Left lung (tissue), 10 donors: ENCODE data around the gene KIAA1755. TPM values are rescaled to one million over a fixed set of nuclear protein-coding genes. Genes with fewer than 3 reads are reported as not detected.
"Not testable (repeated sequence)": the region's sequence is repeated elsewhere in the genome, so short reads cannot be mapped to it uniquely, and the experiment has no call there.

Experiments used
- ATAC-seq: fragments of 200-7000 bp; cut with Tn5 transposase; one replicate; pipeline ENCODE4 v1.9.1; 2020; ENCODE audit warnings: moderate library complexity
- DNase-seq, 4 donors: peaks; one replicate each; pipeline ENCODE4 v3.0.0-alpha.2; 2013 to 2020
- H3K27ac ChIP-seq, 2 donors: fragments of 200-600 bp; sonication (generic) in 1 of 2; one replicate each; pipeline versions ENCODE4 v1.5.0 to v1.8.0; 2020 to 2021
- H3K27me3 ChIP-seq, 2 donors: fragments of 200-600 bp; sonication (generic) in 1 of 2; one replicate each; pipeline versions ENCODE4 v1.5.0 to v1.8.0; 2020 to 2021
- H3K36me3 ChIP-seq, 2 donors: fragments of 200-600 bp; sonication (generic) in 1 of 2; one replicate each; pipeline versions ENCODE4 v1.5.0 to v1.8.0; 2020 to 2021
- H3K4me1 ChIP-seq, 2 donors: fragments of 200-600 bp; one replicate each; pipeline ENCODE4 v1.8.0; 2021
- H3K4me3 ChIP-seq, 2 donors: fragments of 200-600 bp; sonication (generic) in 1 of 2; one replicate each; pipeline versions ENCODE4 v1.5.0 to v1.8.0; 2020 to 2021; ENCODE audit warnings: mild to moderate bottlenecking in 1 of 2
- H3K9me3 ChIP-seq, 2 donors: fragments of 200-600 bp; sonication (generic) in 1 of 2; one replicate each; pipeline versions ENCODE4 v1.5.0 to v1.8.0; 2020 to 2021
- CTCF ChIP-seq, 2 donors: fragments of 200-600 bp; sonication (generic) in 1 of 2; IDR thresholded peaks; one replicate each; pipeline versions ENCODE4 v1.5.0 to v1.8.0; 2021; ENCODE audit warnings: antibody characterized with exemption in 2 of 2
- intact Hi-C, 2 donors: fragments of 100-400 bp; cut with DNase I; formaldehyde crosslinking; loops; one replicate each; pipeline versions ENCODE4 v1.11.2 to v1.14.2; 2022
- polyA plus RNA-seq, 6 donors: library from polyadenylated mRNA; unstranded; fragments of 120-200 nt; gene quantifications; one replicate each; pipeline ENCODE4 v1.2.1, GENCODE V29; 2013; ENCODE audit not compliant: insufficient read length in 6 of 6
- total RNA-seq, 2 donors: library from RNA; stranded (reverse); fragmentation: NEBNext Ultra II Directional; extraction: Animal tissue kit (Norgen Biotek cat#: 25700); gene quantifications; one replicate each; pipeline ENCODE4 v1.2.1, GENCODE V29; 2021
- donor health status: DM: no; HTN: yes; CAD: no.
- donor health status: DM: no; HTN: no; CAD: no.

The KIAA1755 gene
- total and polyA plus RNA-seq, 8 donors, result 2.6 to 6.4 (median 3.1) TPM

GRCh38 chr20:38250609-38251008 lies 9.9 kb downstream of the KIAA1755 start:
- Histone ChIP-seq H3K4me1 (peaks cover 0 to 24% of the 10 kb centered on the region in 2 donors), H3K9me3 (no peaks in the 10 kb centered on the region), H3K36me3 (no peaks in the 10 kb centered on the region), H3K4me3 (no peak overlapping the region), H3K27me3 (peaks cover 0 to 4% of the 10 kb centered on the region in 2 donors), H3K27ac (no peak overlapping the region)
- DNase-seq, result no peak
- intact Hi-C loops, result no loop called here
- no peak for TF ChIP-seq CTCF (IDR thresholded peaks at IDR 0.05)
- no peak for ATAC-seq

- intact Hi-C loops, result no loop called here
Measured at GRCh38 chr20:38249536-38250310, 10.8 kb downstream of the KIAA1755 start.

GRCh38 chr20:38248133-38248532 lies 12.4 kb downstream of the KIAA1755 start:
- no peak for TF ChIP-seq CTCF (IDR thresholded peaks at IDR 0.05)
- Histone ChIP-seq H3K27ac (no peak overlapping the region), H3K9me3 (peaks cover 0 to 11% of the 10 kb centered on the region in 2 donors), H3K4me1 (peaks cover 0 to 21% of the 10 kb centered on the region in 2 donors), H3K4me3 (no peak overlapping the region), H3K36me3 (no peaks in the 10 kb centered on the region), H3K27me3 (peaks cover 0 to 4% of the 10 kb centered on the region in 2 donors)
- intact Hi-C loops, result no loop called here
- no peak for ATAC-seq
- no peak for DNase-seq

More at GRCh38 chr20:38249536-38250310, 10.8 kb downstream of the KIAA1755 start:
- Histone ChIP-seq H3K27me3 (peaks cover 0 to 4% of the 10 kb centered on the region in 2 donors), H3K36me3 (no peaks in the 10 kb centered on the region), H3K9me3 (no peaks in the 10 kb centered on the region), H3K4me3 (no peak overlapping the region), H3K27ac (no peak overlapping the region), H3K4me1 (peaks cover 0 to 21% of the 10 kb centered on the region in 2 donors)
- ATAC-seq (no peak), DNase-seq (no peak)
- no peak for TF ChIP-seq CTCF (IDR thresholded peaks at IDR 0.05)

- H3K4me3 ChIP-seq, intact Hi-C loops, H3K27ac ChIP-seq, H3K27me3 ChIP-seq, ATAC-seq, H3K36me3 ChIP-seq, DNase-seq: not testable (repeated sequence)
- Histone ChIP-seq H3K9me3 (peaks cover 0 to 15% of the 10 kb centered on the region in 2 donors), H3K4me1 (peaks cover 0 to 21% of the 10 kb centered on the region in 2 donors)
Measured at GRCh38 chr20:38247725-38248124, 12.8 kb downstream of the KIAA1755 start.

- Histone ChIP-seq H3K27me3 (no peaks in the 10 kb centered on the region), H3K4me1 (peaks cover 0 to 15% of the 10 kb centered on the region in 2 donors), H3K36me3 (no peaks in the 10 kb centered on the region), H3K4me3 (no peak overlapping the region), H3K27ac (no peak overlapping the region), H3K9me3 (peaks cover 0 to 21% of the 10 kb centered on the region in 2 donors)
- intact Hi-C loops, result no loop called here
- ATAC-seq (no peak), DNase-seq (no peak)
- TF ChIP-seq CTCF (IDR thresholded peaks at IDR 0.05), result no peak
Measured at GRCh38 chr20:38247166-38247509, 13.4 kb downstream of the KIAA1755 start.
